K562 (cell line): ENCODE measurements around the gene NUDT14.

Experiments used
- DACH1 ChIP-seq: fragments of 450-650 bp; IDR thresholded peaks from 2 replicates; pipeline ENCODE4 v1.6.1; 2018; ENCODE audit not compliant: partially characterized antibody
- EGR1 ChIP-seq: fragments of 450-650 bp; conservative IDR thresholded peaks from 2 replicates; pipeline ENCODE4 v1.6.1; 2017; ENCODE audit warnings: mild to moderate bottlenecking
- ELK1 ChIP-seq: sonication (generic); formaldehyde crosslinking; IDR thresholded peaks from 2 replicates; pipeline ENCODE4 v1.8.1; 2022; ENCODE audit warnings: missing genetic modification reagents
- EZH2 ChIP-seq: IDR thresholded peaks from 2 replicates; pipeline ENCODE4 v1.6.1; 2012; ENCODE audit warnings: low read depth, mild to moderate bottlenecking, inconsistent platforms, low read length, borderline replicate concordance
- FOXA1 ChIP-seq: fragments of 450-650 bp; IDR thresholded peaks from 2 replicates; pipeline ENCODE4 v1.6.1; 2016; ENCODE audit warnings: mild to moderate bottlenecking, borderline replicate concordance
- HDGF ChIP-seq: fragments of 450-650 bp; IDR thresholded peaks from 2 replicates; pipeline ENCODE4 v1.6.1; 2016
- NR0B1 ChIP-seq: fragments of 450-650 bp; IDR thresholded peaks from one replicate; pipeline ENCODE4 v1.6.1; 2018; ENCODE audit warnings: mild to moderate bottlenecking, moderate library complexity; ENCODE audit not compliant: partially characterized antibody
- POLR2A ChIP-seq: fragments of 450-650 bp; conservative IDR thresholded peaks from 2 replicates; pipeline ENCODE4 v1.6.1; 2016
- RFX5 ChIP-seq: IDR thresholded peaks from 2 replicates; pipeline ENCODE4 v1.6.1; 2011; ENCODE audit warnings: low read depth, mild to moderate bottlenecking, improper control_type of control experiment, low read length
- ZBTB11 ChIP-seq, 3 experiments: fragments of 200-800 bp in 1 of 3; fragments of 250-450 bp in 1 of 3; fragments of 450-650 bp in 1 of 3; sonication (Bioruptor Pico) in 1 of 3; sonication (Bioruptor generic) in 1 of 3; formaldehyde crosslinking in 1 of 3; IDR thresholded peaks; 2 replicates each; pipeline versions ENCODE4 v1.6.1 to v1.8.0; 2016 to 2022; ENCODE audit warnings: mild to moderate bottlenecking in 2 of 3, missing genetic modification characterization in 2 of 3, missing compliant biosample characterization in 1 of 3, moderate library complexity in 1 of 3
- ZNF398 ChIP-seq: fragments of 250-450 bp; sonication (Bioruptor Pico); IDR thresholded peaks from 2 replicates; pipeline ENCODE4 v1.8.0; 2021; ENCODE audit warnings: moderate library complexity, mild to moderate bottlenecking, inconsistent platforms
- TF ChIP-seq, protein P1 (sequence below), 3 experiments: IDR thresholded peaks in 2 of 3; conservative IDR thresholded peaks in 1 of 3; 2 replicates each; pipeline ENCODE4 v1.5.1; 2011 to 2012; ENCODE audit warnings: low read length in 3 of 3, mild to moderate bottlenecking in 3 of 3, control low read depth in 2 of 3, improper control_type of control experiment in 1 of 3, inconsistent platforms in 1 of 3, low read depth in 1 of 3, mixed read lengths in 1 of 3, moderate library complexity in 1 of 3; ENCODE audit not compliant: insufficient read depth in 2 of 3
- TF ChIP-seq, protein P2 (sequence below): fragments of 450-650 bp; formaldehyde crosslinking; IDR thresholded peaks from 2 replicates; pipeline ENCODE4 v1.4.0; 2020; ENCODE audit warnings: mild to moderate bottlenecking, moderate library complexity
- TF ChIP-seq, protein P3 (sequence below): fragments of 250-450 bp; sonication (Bioruptor Pico); IDR thresholded peaks from 2 replicates; pipeline ENCODE4 v1.8.0; 2021; ENCODE audit warnings: mild to moderate bottlenecking, moderate library complexity

DNA sequence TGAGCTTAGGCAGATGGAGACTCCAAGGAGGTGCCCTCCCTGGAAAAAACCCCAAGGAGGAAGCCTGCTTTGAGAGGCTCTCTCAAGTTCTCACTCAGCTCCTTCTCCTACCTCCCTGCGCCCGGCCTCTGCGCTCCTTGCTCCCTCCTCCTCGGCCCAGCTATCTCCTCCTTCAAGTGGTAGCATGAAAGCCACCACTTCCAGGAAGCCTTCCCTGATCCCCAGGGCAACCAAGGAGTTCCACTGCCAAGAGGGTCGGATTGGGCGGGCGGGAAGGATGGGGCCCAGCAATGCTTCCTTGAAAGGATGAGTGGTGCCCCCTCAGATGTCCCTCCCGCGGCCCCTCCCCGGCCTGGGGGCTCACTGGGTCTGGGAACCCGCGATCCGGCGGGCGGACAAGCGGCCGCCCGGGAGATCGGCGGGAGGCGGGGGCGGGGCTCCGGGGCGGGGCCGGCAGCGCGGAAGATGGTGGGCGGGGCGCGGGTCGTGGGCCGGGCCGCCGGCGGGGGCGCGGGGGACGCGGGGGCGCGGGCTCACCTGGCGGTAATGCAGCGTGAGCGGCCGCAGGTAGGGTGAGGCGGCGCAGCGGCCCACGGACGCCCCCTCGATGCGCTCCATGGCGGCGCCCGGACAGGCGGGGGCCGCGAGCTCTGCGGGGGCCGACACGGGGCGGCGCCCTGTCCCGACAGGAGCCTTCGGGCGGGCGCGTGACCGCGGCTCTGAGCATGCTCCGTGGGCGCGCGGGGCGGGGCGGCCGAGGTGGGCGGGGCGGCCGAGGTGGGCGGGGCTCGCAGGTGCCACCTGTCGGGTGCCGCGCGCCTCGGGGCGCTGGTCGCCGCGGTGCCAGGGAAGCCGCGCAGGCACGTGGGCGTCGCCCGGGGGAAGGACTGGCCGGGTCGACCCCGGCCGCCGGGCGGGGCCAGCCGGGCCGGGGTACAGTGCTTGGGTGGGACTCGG lies at the start of gene NUDT14:
- TF ChIP-seq, protein P1, sequence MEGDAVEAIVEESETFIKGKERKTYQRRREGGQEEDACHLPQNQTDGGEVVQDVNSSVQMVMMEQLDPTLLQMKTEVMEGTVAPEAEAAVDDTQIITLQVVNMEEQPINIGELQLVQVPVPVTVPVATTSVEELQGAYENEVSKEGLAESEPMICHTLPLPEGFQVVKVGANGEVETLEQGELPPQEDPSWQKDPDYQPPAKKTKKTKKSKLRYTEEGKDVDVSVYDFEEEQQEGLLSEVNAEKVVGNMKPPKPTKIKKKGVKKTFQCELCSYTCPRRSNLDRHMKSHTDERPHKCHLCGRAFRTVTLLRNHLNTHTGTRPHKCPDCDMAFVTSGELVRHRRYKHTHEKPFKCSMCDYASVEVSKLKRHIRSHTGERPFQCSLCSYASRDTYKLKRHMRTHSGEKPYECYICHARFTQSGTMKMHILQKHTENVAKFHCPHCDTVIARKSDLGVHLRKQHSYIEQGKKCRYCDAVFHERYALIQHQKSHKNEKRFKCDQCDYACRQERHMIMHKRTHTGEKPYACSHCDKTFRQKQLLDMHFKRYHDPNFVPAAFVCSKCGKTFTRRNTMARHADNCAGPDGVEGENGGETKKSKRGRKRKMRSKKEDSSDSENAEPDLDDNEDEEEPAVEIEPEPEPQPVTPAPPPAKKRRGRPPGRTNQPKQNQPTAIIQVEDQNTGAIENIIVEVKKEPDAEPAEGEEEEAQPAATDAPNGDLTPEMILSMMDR (IDR thresholded peaks at IDR 0.05 in 2 of 3, conservative IDR thresholded peaks at IDR 0.05 in 1 of 3; ENCODE audit: insufficient read depth in 2 of 3, low read depth in 1 of 3, low read length in 3 of 3): no peak
- TF ChIP-seq, protein P2, sequence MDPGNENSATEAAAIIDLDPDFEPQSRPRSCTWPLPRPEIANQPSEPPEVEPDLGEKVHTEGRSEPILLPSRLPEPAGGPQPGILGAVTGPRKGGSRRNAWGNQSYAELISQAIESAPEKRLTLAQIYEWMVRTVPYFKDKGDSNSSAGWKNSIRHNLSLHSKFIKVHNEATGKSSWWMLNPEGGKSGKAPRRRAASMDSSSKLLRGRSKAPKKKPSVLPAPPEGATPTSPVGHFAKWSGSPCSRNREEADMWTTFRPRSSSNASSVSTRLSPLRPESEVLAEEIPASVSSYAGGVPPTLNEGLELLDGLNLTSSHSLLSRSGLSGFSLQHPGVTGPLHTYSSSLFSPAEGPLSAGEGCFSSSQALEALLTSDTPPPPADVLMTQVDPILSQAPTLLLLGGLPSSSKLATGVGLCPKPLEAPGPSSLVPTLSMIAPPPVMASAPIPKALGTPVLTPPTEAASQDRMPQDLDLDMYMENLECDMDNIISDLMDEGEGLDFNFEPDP (CRISPR knock-in tag): no peak
- TF ChIP-seq POLR2A (no peak), ZBTB11 (CRISPR knock-in tag; IDR thresholded peaks at IDR 0.05) (no peak), EZH2 (no peak), HDGF (no peak), ELK1 (CRISPR knock-in tag) (no peak), EGR1 (peak; percentile 30; the same call in 1 of the 2 replicates), RFX5 (no peak), ZNF398 (CRISPR knock-in tag) (no peak), FOXA1 (no peak), DACH1 (no peak), NR0B1 (no peak)
- TF ChIP-seq, protein P3, sequence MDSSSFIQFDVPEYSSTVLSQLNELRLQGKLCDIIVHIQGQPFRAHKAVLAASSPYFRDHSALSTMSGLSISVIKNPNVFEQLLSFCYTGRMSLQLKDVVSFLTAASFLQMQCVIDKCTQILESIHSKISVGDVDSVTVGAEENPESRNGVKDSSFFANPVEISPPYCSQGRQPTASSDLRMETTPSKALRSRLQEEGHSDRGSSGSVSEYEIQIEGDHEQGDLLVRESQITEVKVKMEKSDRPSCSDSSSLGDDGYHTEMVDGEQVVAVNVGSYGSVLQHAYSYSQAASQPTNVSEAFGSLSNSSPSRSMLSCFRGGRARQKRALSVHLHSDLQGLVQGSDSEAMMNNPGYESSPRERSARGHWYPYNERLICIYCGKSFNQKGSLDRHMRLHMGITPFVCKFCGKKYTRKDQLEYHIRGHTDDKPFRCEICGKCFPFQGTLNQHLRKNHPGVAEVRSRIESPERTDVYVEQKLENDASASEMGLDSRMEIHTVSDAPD (CRISPR knock-in tag): no peak
